Activated T-cell treated with anti-CD3 and anti-CD28 coated beads for 48 hours (primary cell): Measurements from ENCODE around the gene IBA57.
A peak's percentile ranks its signal among the peaks of the same experiment; 100 is the strongest.
"Not testable (repeated sequence)": the region's sequence is repeated elsewhere in the genome, so short reads cannot be mapped to it uniquely, and the experiment has no call there.

Experiments
- DNase-seq: peaks from one replicate; pipeline ENCODE4 v3.0.0-alpha.2; 2020; ENCODE audit warnings: low read depth

Gene IBA57

DNA sequence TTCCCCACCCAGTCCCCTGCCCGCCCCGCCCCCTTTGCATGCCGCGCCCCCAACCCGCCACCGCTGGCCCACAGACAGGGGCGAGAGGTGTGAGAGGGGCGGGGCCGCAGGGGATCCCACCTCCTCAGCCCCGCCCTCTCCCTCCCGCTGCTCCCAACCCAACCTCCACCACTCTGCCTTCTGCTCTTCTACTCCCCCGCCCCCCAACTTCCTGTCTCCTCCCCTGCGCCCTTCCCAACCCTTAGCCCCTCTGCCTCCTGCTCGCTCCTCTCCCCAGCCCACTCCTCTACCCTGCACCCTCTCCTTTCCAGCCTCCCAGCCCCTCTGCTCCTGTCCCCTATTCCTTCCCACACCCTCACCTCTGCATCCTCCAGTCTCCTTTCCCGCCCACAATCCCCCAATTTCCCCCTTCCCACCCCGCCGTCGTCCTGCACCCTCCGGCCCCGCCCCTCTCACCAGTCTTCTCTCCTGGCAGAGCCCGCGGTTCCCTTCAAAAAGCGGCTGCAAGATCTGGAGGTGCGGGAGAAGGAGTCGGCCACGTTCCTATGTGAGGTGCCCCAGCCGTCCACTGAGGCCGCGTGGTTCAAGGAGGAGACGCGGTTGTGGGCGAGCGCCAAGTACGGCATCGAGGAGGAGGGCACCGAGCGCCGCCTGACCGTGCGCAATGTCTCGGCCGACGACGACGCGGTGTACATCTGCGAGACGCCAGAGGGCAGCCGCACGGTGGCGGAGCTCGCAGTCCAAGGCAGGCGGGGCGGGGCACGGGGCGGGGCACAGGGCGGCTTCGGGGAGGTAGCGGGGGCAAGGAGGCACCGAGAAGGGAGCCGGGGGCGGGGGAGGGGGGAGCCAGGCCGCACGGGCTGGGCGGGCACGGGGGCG is 47.6 kb downstream of the IBA57 start:
- DNase-seq, result peak; percentile 88

DNA sequence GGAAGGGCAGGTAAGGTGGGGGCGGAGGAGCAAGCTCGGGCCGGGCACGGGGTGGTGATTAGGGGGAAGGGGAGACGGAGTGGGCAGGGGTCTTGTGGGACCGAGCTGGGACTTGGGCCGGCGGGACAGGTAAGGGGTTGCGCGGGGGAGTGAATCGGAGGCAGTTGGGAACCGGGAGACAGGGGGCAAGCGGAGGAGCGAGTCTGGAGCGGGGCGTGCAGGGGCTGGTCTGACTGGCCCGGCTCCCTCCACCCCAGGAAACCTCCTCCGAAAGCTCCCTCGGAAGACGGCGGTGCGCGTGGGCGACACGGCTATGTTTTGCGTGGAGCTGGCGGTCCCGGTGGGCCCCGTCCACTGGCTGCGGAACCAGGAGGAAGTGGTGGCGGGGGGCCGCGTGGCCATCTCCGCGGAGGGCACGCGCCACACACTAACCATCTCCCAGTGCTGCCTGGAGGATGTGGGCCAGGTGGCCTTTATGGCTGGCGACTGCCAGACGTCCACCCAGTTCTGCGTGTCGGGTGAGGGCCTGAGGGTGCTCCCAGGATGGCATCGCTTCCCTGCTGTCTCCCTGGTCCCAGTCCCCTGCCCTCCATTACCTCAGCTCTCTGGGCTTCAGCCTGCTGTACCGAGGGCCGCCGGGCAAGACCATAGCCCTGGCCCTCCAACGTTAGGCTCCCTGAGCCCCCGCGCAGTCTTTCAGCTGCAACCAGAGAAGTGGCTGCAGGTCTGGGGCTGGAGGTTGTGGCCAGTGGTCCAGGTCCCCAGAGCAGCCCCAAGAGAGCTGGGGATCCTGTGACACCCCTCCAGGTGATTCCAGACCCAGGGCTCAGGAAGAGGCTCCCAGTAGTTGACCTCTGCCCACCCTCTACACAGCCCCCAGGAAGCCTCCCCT is 48.6 kb downstream of the IBA57 start:
- DNase-seq, result no peak

- DNase-seq, result no peak
These were observed 49.5 kb downstream of the IBA57 start for GRCh38 chr1:228214921-228215662.

- DNase-seq, result no peak
These were observed 50.1 kb downstream of the IBA57 start for GRCh38 chr1:228215663-228216116.

- no peak for DNase-seq
These were observed 51.0 kb downstream of the IBA57 start for GRCh38 chr1:228216371-228217320.

- no peak for DNase-seq
These were observed 52.1 kb downstream of the IBA57 start for GRCh38 chr1:228217551-228218344.

GRCh38 chr1:228218513-228219244 is 53.1 kb downstream of the IBA57 start:
- no peak for DNase-seq

DNA sequence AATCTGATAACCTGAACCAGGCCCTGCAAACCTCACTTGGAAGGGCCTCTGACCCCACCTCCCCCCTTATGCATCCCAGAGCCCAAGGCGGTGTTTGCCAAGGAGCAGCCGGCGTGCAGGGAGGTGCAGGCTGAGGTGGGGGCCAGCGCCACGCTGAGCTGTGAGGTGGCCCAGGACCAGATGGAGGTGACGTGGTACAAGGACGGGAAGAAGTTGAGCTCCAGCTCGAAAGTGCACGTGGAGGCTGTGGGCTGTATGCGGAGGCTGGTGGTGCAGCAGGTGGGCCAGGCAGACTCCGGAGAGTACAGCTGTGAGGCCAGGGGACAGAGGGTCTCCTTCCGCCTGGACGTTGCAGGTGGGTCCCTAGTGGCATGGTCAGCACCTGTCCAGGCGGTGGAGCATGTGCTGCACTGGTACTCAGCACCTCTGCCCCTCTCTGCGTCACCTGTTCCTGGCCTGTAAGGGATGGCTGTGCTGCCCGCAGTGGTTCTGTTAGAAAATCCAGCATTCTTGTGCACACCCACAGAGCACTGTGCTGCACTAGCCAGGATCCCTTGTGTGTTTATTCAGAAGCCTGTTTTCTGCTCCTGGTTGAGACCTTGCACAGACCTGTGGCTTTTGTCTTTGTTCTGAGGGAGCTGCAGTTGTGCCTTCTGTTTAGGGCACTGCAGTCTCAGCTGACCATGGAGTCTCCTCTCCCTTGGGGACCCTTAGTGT is 53.8 kb downstream of the IBA57 start:
- DNase-seq, result no peak

DNA sequence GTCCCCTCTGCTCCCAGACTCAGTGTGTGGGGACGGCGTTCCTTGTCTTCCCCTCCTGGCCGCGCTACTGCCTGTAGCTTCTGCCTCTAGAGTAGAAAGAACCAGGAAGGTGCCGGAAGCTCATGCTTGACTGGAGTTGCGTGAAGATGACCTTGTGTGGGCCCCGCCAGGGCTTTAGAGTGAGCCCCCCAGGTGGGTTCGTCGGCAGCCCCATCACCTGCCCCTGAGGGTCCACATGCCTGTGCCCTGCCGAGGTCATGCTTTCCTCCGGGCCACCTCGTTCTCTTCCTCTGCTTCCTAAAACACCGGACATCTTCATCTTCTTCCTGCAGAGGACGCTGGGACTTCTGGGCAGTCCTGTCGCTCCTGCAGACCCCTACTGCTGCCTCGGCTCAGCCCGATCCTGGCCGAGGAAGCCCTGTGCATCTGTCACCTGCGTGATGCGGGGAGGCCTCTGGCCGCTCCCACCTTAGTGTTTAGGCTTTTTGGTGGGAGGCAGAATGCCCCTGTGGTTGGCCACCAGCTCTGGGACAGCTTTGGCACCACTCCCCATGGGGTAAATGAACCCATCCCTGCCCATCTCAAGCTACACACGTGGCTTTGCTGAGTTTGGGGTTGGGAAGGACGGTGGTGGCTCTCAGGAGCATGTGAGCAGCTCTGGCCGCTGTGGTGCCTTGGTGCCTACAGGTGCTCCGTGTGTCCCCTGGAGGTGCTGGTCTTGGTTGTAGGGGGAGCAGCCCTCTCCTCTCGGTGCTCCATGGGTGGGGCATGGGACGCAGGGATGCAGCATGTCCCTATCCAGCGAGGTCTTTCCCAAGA is 54.6 kb downstream of the IBA57 start:
- DNase-seq, result no peak

DNA sequence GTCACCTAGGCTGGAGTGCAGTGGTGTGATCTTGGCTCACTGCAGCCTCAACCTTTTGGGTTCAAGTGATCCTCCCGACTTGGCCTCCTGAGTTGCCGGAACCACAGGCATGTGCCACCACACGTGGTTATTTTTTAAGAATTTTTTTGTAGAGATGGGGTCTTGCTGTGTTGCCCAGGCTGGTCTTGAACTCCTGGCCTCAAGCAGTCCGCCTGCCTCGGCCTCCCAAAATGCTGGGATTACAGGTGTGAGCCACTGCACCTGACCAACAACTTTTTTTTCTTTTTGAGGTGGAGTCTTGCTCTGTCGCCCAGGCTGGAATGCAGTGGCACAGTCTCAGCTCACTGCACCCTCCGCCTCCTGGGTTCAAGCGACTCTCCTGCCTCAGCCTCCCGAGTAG is 55.5 kb downstream of the IBA57 start:
- DNase-seq, result not testable (repeated sequence)

DNA sequence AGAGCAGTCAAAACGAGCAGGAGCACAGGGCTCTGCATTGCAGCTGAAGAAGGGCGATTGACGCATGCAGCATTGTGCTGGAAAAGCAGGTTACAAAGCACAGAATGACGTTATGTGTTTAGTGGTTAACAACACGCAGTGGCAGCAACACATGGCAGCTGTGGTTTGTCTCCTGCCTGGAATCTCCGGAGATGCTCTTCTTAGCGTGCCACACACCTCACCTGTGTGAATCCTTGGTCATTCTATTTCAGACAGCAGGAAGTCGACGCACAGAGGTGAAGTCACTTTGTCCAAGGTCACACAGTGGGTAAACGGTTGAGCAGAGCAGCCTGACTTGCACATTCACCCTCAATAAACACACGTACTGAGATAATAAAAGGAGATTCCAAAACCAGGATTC is 56.9 kb downstream of the IBA57 start:
- no peak for DNase-seq

- DNase-seq, result no peak
These were observed 58.9 kb downstream of the IBA57 start for GRCh38 chr1:228224198-228225164.

DNA sequence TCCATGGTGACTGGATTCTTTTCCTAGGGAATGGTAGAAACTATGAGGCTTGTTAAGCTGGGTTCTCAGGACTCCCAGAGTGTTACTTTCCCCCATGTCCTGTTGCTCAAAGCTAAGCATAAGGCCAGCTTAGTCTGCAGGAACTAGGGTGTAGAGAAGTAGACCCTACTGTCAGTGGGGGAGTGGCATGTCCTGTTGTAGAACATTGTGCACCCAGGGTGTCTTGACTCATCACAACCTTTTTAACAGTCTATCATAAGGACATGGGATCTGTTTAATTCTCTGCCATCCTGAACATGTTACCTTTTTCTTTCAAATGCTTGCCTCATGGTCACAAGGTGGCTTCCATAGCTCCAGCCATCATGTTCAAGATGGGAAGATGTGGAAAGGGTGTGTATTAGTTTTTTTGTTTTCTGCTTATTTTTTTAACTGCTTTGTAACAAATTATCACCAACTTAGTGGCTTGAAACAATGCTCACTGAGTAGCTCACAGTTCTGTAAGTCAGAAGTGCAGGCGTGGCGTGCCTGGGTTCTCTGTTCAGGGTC is 59.6 kb downstream of the IBA57 start:
- DNase-seq, result no peak

GRCh38 chr1:228225740-228226139 is 60.1 kb downstream of the IBA57 start:
- DNase-seq, result no peak

DNA sequence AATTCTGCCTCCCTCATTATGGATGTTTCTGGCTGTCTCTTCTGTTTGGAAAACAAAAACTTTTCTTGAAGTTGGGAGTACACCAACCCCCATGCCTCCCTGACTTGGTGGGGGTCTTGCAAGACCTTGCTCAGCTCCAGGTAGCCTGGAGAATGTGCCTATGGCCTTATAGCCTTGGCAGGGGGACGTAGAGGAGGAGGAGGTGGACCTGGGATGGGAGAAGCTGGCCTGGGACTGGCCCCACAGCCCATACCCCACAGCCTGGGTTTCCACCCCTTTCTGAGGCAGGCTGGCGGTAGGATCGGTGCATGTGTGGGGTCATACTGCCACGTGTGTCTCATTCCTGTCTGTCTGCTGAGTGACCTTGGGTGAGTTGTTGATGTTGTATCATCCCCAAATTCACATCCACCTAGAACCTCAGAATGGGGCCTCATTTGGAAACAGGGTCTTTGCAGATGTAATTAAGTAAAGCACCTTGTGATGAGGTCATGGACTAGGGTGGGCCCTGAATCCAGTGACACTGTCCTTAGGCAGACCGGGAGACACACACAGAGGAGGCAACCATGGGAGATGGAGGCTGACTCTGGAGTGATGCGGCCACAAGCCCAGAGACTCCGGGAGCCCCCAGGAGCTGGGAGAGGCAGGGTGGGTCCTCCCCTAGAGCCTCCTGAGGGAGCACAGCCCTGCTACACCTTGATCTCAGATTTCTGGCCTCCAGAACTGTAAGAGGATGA is 60.7 kb downstream of the IBA57 start:
- DNase-seq, result no peak
